ENCODE data around the gene HIPK2. TPM values are rescaled to one million over a fixed set of nuclear protein-coding genes. Genes with fewer than 3 reads are reported as not detected.

HIPK2 gene
- total RNA-seq, 2 donors from 2014 or later = 49.4 to 68.5 TPM

- Histone ChIP-seq H3K27ac (no peak overlapping the region), H3K4me3 (no peak overlapping the region), H3K4me1 (ENCODE audit: control insufficient read depth in 1 of 2, low read depth in 2 of 2) (no peaks in the 10 kb centered on the region), H3K36me3 (no peaks in the 10 kb centered on the region), H3K9me3 (no peaks in the 10 kb centered on the region), H3K27me3 (replicated peaks; ENCODE audit: insufficient read depth) (no peaks in the 10 kb centered on the region)
- DNase-seq (ENCODE audit: low spot score) (no peak), ATAC-seq (ENCODE audit: insufficient number of reproducible peaks, low FRiP score, low read depth) (no peak)
- no peak for TF ChIP-seq CTCF (IDR thresholded peaks at IDR 0.05)
Measured at GRCh38 chr7:139541600-139542307, 236.0 kb downstream of the HIPK2 start.

- H3K27me3 ChIP-seq (replicated peaks; ENCODE audit: insufficient read depth) = no peaks in the 10 kb centered on the region
- H3K9me3 ChIP-seq = no peaks in the 10 kb centered on the region
- H3K36me3 ChIP-seq = no peaks in the 10 kb centered on the region
- H3K27ac ChIP-seq = no peak overlapping the region
- TF ChIP-seq CTCF (IDR thresholded peaks at IDR 0.05) = no peak
- H3K4me1 ChIP-seq (ENCODE audit: control insufficient read depth in 1 of 2, low read depth in 2 of 2) = no peaks in the 10 kb centered on the region
- ATAC-seq (ENCODE audit: insufficient number of reproducible peaks, low FRiP score, low read depth) (no peak), DNase-seq (ENCODE audit: low spot score) (no peak)
- H3K4me3 ChIP-seq = no peak overlapping the region
Measured at GRCh38 chr7:139540203-139540602, 237.6 kb downstream of the HIPK2 start.

GRCh38 chr7:139538881-139539635, 238.7 kb downstream of the HIPK2 start:
- Histone ChIP-seq H3K27me3 (replicated peaks; ENCODE audit: insufficient read depth) (no peaks in the 10 kb centered on the region), H3K4me3 (no peak overlapping the region), H3K27ac (no peak overlapping the region), H3K9me3 (no peaks in the 10 kb centered on the region), H3K36me3 (no peaks in the 10 kb centered on the region), H3K4me1 (ENCODE audit: control insufficient read depth in 1 of 2, low read depth in 2 of 2) (no peaks in the 10 kb centered on the region)
- ATAC-seq (ENCODE audit: insufficient number of reproducible peaks, low FRiP score, low read depth) (no peak), DNase-seq (ENCODE audit: low spot score) (no peak)
- no peak for TF ChIP-seq CTCF (IDR thresholded peaks at IDR 0.05)

- H3K27ac ChIP-seq = no peak overlapping the region
- no peak for DNase-seq (ENCODE audit: low spot score)
- H3K4me1 ChIP-seq (ENCODE audit: control insufficient read depth in 1 of 2, low read depth in 2 of 2) = no peaks in the 10 kb centered on the region
- H3K27me3 ChIP-seq (replicated peaks; ENCODE audit: insufficient read depth) = no peaks in the 10 kb centered on the region
- no peaks in the 10 kb centered on the region for H3K9me3 ChIP-seq
- no peak overlapping the region for H3K4me3 ChIP-seq
- ATAC-seq (ENCODE audit: insufficient number of reproducible peaks, low FRiP score, low read depth) = no peak
- no peaks in the 10 kb centered on the region for H3K36me3 ChIP-seq
- no peak for TF ChIP-seq CTCF (IDR thresholded peaks at IDR 0.05)
Measured at GRCh38 chr7:139536152-139536551, 241.6 kb downstream of the HIPK2 start.

GRCh38 chr7:139534966-139535651, 242.7 kb downstream of the HIPK2 start:
- ATAC-seq (ENCODE audit: insufficient number of reproducible peaks, low FRiP score, low read depth) = no peak
- H3K9me3 ChIP-seq = no peaks in the 10 kb centered on the region
- H3K4me3 ChIP-seq = no peak overlapping the region
- no peaks in the 10 kb centered on the region for H3K36me3 ChIP-seq
- H3K27ac ChIP-seq = no peak overlapping the region
- no peaks in the 10 kb centered on the region for H3K4me1 ChIP-seq (ENCODE audit: control insufficient read depth in 1 of 2, low read depth in 2 of 2)
- no peak for DNase-seq (ENCODE audit: low spot score)
- TF ChIP-seq CTCF (IDR thresholded peaks at IDR 0.05) = no peak
- no peaks in the 10 kb centered on the region for H3K27me3 ChIP-seq (replicated peaks; ENCODE audit: insufficient read depth)
